Smooth muscle cell (in vitro differentiated cells): ENCODE data around the gene VAPA. TPM values are rescaled to one million over a fixed set of nuclear protein-coding genes. Genes with fewer than 3 reads are reported as not detected.
"Not testable (repeated sequence)": the region's sequence is repeated elsewhere in the genome, so short reads cannot be mapped to it uniquely, and the experiment has no call there.

Experiments
- DNase-seq: peaks from one replicate; lab custom pipeline; 2025; ENCODE audit not compliant: unreplicated experiment; lab: John Stamatoyannopoulos, UW
- H2AFZ ChIP-seq: fragments of 200-600 bp; sonication (generic); 2 replicates; pipeline ENCODE4 v1.6.0; 2016; ENCODE audit warnings: antibody characterized with exemption, low read depth, mild to moderate bottlenecking
- H3F3A ChIP-seq: fragments of 200-600 bp; sonication (generic); 2 replicates; pipeline ENCODE4 v1.6.0; 2017; ENCODE audit warnings: antibody characterized with exemption, low read depth
- H3K27ac ChIP-seq: fragments of 200-600 bp; sonication (generic); 2 replicates; pipeline ENCODE4 v1.5.1; 2016; ENCODE audit warnings: low read depth, mild to moderate bottlenecking
- H3K27me3 ChIP-seq: fragments of 200-600 bp; sonication (generic); 2 replicates; pipeline ENCODE4 v1.6.1; 2016; ENCODE audit warnings: low read depth, mild to moderate bottlenecking
- H3K36me3 ChIP-seq: fragments of 200-600 bp; sonication (generic); 2 replicates; pipeline ENCODE4 v1.5.1; 2016; ENCODE audit warnings: low read depth
- H3K4me1 ChIP-seq: fragments of 200-600 bp; sonication (generic); 2 replicates; pipeline ENCODE4 v1.5.1; 2016; ENCODE audit warnings: low read depth
- H3K4me2 ChIP-seq: fragments of 200-600 bp; sonication (generic); 2 replicates; pipeline ENCODE4 v1.6.0; 2016; ENCODE audit warnings: mild to moderate bottlenecking
- H3K4me3 ChIP-seq: fragments of 200-600 bp; sonication (generic); 2 replicates; pipeline ENCODE4 v1.5.1; 2016; ENCODE audit warnings: mild to moderate bottlenecking
- H3K79me2 ChIP-seq: fragments of 200-600 bp; sonication (generic); 2 replicates; pipeline ENCODE4 v1.6.0; 2016; ENCODE audit warnings: low read depth, mild to moderate bottlenecking
- H3K9ac ChIP-seq: fragments of 200-600 bp; sonication (generic); 2 replicates; pipeline ENCODE4 v1.6.0; 2016; ENCODE audit warnings: low read depth
- H3K9me3 ChIP-seq: fragments of 200-600 bp; sonication (generic); replicated peaks from 2 replicates; pipeline ENCODE4 v1.5.1; 2016; ENCODE audit warnings: low read depth
- H4K20me1 ChIP-seq: fragments of 200-600 bp; sonication (generic); 2 replicates; pipeline ENCODE4 v1.6.0; 2016; ENCODE audit warnings: low read depth
- CTCF ChIP-seq: fragments of 200-600 bp; sonication (generic); IDR thresholded peaks from 2 replicates; pipeline ENCODE4 v1.5.1; 2017; ENCODE audit warnings: borderline replicate concordance, mild to moderate bottlenecking, antibody characterized with exemption; ENCODE audit not compliant: insufficient read depth, poor library complexity, severe bottlenecking
- WGBS: methylation state at CpG from one replicate; pipeline ENCODE4 v1.1.7; 2016; ENCODE audit warnings: low lambda C conversion rate; 5-methylcytosine and 5-hydroxymethylcytosine counted together
- polyA plus RNA-seq: library from polyadenylated mRNA; unstranded; fragments of >200 nt; fragmentation: Nextera tagmentation; extraction: Ambion mirVana; gene quantifications from 2 replicates; pipeline ENCODE4 v1.2.1, GENCODE V29; 2016
- total RNA-seq: library from RNA; depleted of rRNA; stranded (reverse); fragments of >200 nt; gene quantifications from 2 replicates; pipeline ENCODE4 v1.2.3, GENCODE V29; 2014

VAPA gene
- total and polyA plus RNA-seq, 2 experiments from 2014 or later = 315 to 350 TPM

- Histone ChIP-seq H3K9me3 (no peaks in the 10 kb centered on the region), H4K20me1 (peaks cover 5% of the 10 kb centered on the region), H2AFZ (no peak overlapping the region), H3K27me3 (no peaks in the 10 kb centered on the region), H3K9ac (no peak overlapping the region), H3F3A (no peaks in the 10 kb centered on the region), H3K36me3 (no peaks in the 10 kb centered on the region), H3K4me3 (no peak overlapping the region), H3K27ac (no peak overlapping the region), H3K4me2 (no peak overlapping the region), H3K4me1 (no peaks in the 10 kb centered on the region), H3K79me2 (peaks cover 9% of the 10 kb centered on the region)
- no peak for DNase-seq
- no peak for TF ChIP-seq CTCF
These were observed 3.7 kb upstream of the VAPA start for GRCh38 chr18:9910071-9910470.

GRCh38 chr18:9910661-9911060, 3.2 kb upstream of the VAPA start:
- H3K9ac ChIP-seq = no peak overlapping the region
- no peaks in the 10 kb centered on the region for H3K9me3 ChIP-seq
- no peak for TF ChIP-seq CTCF
- no peak for DNase-seq
- peaks cover 11% of the 10 kb centered on the region for H4K20me1 ChIP-seq
- no peak overlapping the region for H2AFZ ChIP-seq
- no peaks in the 10 kb centered on the region for H3K36me3 ChIP-seq
- 94% methylated on average over 2 of the region's 2 CpGs for WGBS
- no peaks in the 10 kb centered on the region for H3K27me3 ChIP-seq
- no peak overlapping the region for H3K27ac ChIP-seq
- no peaks in the 10 kb centered on the region for H3K4me1 ChIP-seq
- no peak overlapping the region for H3K4me3 ChIP-seq
- H3K4me2 ChIP-seq = no peak overlapping the region
- peaks cover 15% of the 10 kb centered on the region for H3K79me2 ChIP-seq
- H3F3A ChIP-seq = no peaks in the 10 kb centered on the region

GRCh38 chr18:9911226-9911625, 2.6 kb upstream of the VAPA start:
- WGBS = 94% methylated on average over 5 of the region's 5 CpGs

GRCh38 chr18:9912285-9912684, 1.5 kb upstream of the VAPA start:
- H3F3A ChIP-seq, H3K27ac ChIP-seq, H2AFZ ChIP-seq, H3K9me3 ChIP-seq, DNase-seq, H3K36me3 ChIP-seq, H3K4me2 ChIP-seq, H3K4me3 ChIP-seq, H3K27me3 ChIP-seq, H3K9ac ChIP-seq: not testable (repeated sequence)
- peaks cover 13% of the 10 kb centered on the region for H3K4me1 ChIP-seq
- 100% methylated on average over 1 of the region's 1 CpG for WGBS
- H3K79me2 ChIP-seq = peaks cover 31% of the 10 kb centered on the region
- peaks cover 27% of the 10 kb centered on the region for H4K20me1 ChIP-seq

More at GRCh38 chr18:9911226-9911625, 2.6 kb upstream of the VAPA start:
- peaks cover 21% of the 10 kb centered on the region for H3K79me2 ChIP-seq
- H3K9ac ChIP-seq = no peak overlapping the region
- no peaks in the 10 kb centered on the region for H3K9me3 ChIP-seq
- no peaks in the 10 kb centered on the region for H3K27me3 ChIP-seq
- H4K20me1 ChIP-seq = peaks cover 16% of the 10 kb centered on the region
- no peaks in the 10 kb centered on the region for H3F3A ChIP-seq
- no peak overlapping the region for H2AFZ ChIP-seq
- no peak overlapping the region for H3K4me2 ChIP-seq
- no peak for TF ChIP-seq CTCF
- no peak overlapping the region for H3K27ac ChIP-seq
- no peak overlapping the region for H3K4me3 ChIP-seq
- DNase-seq = no peak
- H3K36me3 ChIP-seq = no peaks in the 10 kb centered on the region
- peaks cover 3% of the 10 kb centered on the region for H3K4me1 ChIP-seq
